Esophagus squamous epithelium (tissue), 4 donors: Measurements from ENCODE around the gene AP4M1.

Experiments used
- CTCF ChIP-seq, 6 experiments: fragments of 450-650 bp in 4 of 6; fragments of 200-600 bp in 2 of 6; sonication (generic) in 2 of 6; IDR thresholded peaks; one replicate each; pipeline ENCODE4 v1.5.1; 2016 to 2019; ENCODE audit warnings: antibody characterized with exemption in 6 of 6, mild to moderate bottlenecking in 4 of 6, moderate library complexity in 4 of 6
- POLR2A ChIP-seq, 4 donors: fragments of 450-650 bp; IDR thresholded peaks; one replicate each; pipeline ENCODE4 v1.6.1; 2017; ENCODE audit warnings: antibody characterized with exemption in 4 of 4, mild to moderate bottlenecking in 4 of 4, moderate library complexity in 3 of 4

GRCh38 chr7:100126239-100126930 lies 24.9 kb downstream of the AP4M1 start:
- peak in 1 of 6 experiments; percentile 20 for TF ChIP-seq CTCF (IDR thresholded peaks at IDR 0.05)
- peak in 1 of 4 donors; percentile 39 for TF ChIP-seq POLR2A (IDR thresholded peaks at IDR 0.05)
